HFFc6 (cell line): ENCODE results near the gene MEG3. TPM values are rescaled to one million over a fixed set of nuclear protein-coding genes. Genes with fewer than 3 reads are reported as not detected.

ENCODE experiments used
- DNase-seq: peaks from one replicate; pipeline ENCODE4 v3.0.0-alpha.2; 2018
- H3K27ac Mint-ChIP-seq: 2 replicates; pipeline ENCODE4 v1.8.0; 2020; ENCODE audit warnings: mild to moderate bottlenecking, mixed read lengths
- H3K27me3 Mint-ChIP-seq: 2 replicates; pipeline ENCODE4 v1.8.0; 2021; ENCODE audit warnings: mild to moderate bottlenecking, moderate library complexity, mixed read lengths; ENCODE audit not compliant: insufficient read depth
- H3K36me3 Mint-ChIP-seq: 2 replicates; pipeline ENCODE4 v1.8.0; 2021; ENCODE audit warnings: low read depth, mixed read lengths
- H3K4me1 Mint-ChIP-seq: 2 replicates; pipeline ENCODE4 v1.8.0; 2020; ENCODE audit warnings: low read depth, mixed read lengths
- H3K4me3 Mint-ChIP-seq: 2 replicates; pipeline ENCODE4 v1.8.0; 2020; ENCODE audit warnings: mild to moderate bottlenecking, moderate library complexity, mixed read lengths
- H3K9me3 Mint-ChIP-seq: 2 replicates; pipeline ENCODE4 v1.8.0; 2020; ENCODE audit warnings: mild to moderate bottlenecking, mixed read lengths
- total RNA-seq, 6 experiments: library from RNA; stranded (reverse); fragmentation: NEBNext Ultra II Directional; extraction: Animal tissue kit (Norgen Biotek cat#: 25700); gene quantifications; 2 replicates in 1 of 6; 3 replicates in 5 of 6; pipeline ENCODE4 v1.2.3, GENCODE V29; 2021
- TF ChIP-seq, protein P1 (sequence below): fragments of 200-600 bp; sonication (generic); IDR thresholded peaks from 2 replicates; pipeline ENCODE4 v1.5.0; 2021; ENCODE audit warnings: antibody characterized with exemption, mild to moderate bottlenecking

MEG3 gene
- total RNA-seq, 6 experiments from 2014 or later, result 151 to 262 (median 250) TPM

DNA sequence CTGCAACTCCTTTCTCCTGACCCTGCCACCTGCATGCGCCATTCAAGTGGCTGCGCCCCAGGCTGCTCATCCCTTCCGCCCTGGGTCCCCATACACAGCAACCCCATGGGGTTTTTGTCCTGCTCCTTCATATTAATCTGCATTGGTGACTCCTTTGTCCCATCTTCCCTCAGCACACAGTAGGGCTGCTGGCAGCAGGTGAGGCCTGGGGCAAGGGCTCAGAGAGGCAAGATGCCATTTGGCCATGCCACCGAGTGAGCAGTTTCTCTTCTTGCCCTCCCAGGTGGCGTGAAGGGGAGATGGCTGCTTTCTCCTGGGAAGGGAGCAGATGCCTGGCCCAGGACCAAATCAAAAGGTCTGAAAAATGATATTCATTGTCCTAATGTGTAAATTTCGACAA is 68.5 kb downstream of the MEG3 start:
- TF ChIP-seq, protein P1, sequence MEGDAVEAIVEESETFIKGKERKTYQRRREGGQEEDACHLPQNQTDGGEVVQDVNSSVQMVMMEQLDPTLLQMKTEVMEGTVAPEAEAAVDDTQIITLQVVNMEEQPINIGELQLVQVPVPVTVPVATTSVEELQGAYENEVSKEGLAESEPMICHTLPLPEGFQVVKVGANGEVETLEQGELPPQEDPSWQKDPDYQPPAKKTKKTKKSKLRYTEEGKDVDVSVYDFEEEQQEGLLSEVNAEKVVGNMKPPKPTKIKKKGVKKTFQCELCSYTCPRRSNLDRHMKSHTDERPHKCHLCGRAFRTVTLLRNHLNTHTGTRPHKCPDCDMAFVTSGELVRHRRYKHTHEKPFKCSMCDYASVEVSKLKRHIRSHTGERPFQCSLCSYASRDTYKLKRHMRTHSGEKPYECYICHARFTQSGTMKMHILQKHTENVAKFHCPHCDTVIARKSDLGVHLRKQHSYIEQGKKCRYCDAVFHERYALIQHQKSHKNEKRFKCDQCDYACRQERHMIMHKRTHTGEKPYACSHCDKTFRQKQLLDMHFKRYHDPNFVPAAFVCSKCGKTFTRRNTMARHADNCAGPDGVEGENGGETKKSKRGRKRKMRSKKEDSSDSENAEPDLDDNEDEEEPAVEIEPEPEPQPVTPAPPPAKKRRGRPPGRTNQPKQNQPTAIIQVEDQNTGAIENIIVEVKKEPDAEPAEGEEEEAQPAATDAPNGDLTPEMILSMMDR, result no peak
- Mint-ChIP-seq H3K27me3 (peaks cover 38% of the 10 kb centered on the region), H3K4me1 (no peaks in the 10 kb centered on the region; the same call in 1 of the 2 replicates), H3K9me3 (no peaks in the 10 kb centered on the region), H3K4me3 (no peak overlapping the region), H3K27ac (no peak overlapping the region), H3K36me3 (peaks cover 9% of the 10 kb centered on the region; the same call in 1 of the 2 replicates)
- no peak for DNase-seq

DNA sequence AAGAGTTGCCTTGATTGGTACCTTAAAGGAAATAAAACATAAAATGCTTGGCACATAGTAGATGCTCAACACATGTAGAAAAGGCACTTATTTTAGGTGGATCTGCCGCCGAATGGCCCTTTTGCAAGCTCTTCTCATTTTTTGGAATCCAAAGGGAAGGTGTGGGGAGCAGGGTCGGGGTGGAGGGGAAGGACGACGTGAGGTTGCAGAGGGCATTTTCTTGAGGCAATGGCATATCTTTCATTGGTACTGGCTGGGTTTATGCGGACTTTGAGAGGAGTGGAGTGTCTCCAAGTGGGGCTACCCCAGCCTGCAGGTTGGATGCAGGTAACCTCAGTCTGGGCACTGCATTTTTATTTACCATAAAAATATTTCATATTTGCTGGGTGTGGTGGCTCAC is 69.5 kb downstream of the MEG3 start:
- H3K27me3 Mint-ChIP-seq, result peaks cover 46% of the 10 kb centered on the region
- TF ChIP-seq, protein P1, result no peak

DNA sequence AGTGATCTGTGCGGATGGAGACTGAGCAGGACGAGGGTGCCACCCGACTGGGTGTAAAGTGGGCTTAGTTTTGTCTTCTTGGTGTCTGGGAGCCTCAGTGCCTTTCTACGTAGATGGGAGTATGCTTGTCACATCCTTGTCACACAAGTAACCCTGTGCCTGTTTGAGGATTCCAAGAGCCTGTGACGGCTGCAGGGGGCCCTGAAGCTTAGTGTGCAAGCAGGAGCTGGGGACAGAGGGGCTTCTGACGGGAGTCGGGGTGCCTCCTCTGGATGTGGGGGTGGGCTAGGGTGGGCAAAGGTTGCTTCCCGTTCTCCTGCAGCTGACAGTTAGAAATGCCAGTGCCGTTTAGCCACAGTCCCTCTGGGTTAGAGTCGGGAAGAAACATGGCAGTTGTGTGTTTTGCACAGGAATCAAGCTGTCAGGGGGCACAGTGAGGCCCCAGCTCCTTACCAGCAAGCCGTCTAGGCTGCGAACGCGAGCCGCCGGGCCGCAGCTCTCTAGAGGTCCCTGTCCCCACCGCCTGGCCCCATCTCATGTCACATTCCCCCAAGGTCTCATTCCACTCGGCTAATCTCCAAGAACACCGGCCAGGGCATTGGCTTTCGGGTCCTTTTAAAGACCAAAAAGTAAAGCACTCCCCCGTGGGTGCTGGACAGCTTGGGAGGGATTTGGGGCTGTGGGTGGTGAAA is 70.6 kb downstream of the MEG3 start:
- TF ChIP-seq, protein P1, result no peak
- DNase-seq, result no peak
- Mint-ChIP-seq H3K36me3 (peaks cover 7% of the 10 kb centered on the region; the same call in 1 of the 2 replicates), H3K4me1 (no peaks in the 10 kb centered on the region), H3K4me3 (no peak overlapping the region), H3K9me3 (no peaks in the 10 kb centered on the region), H3K27ac (no peak overlapping the region), H3K27me3 (peaks cover 52% of the 10 kb centered on the region)

More for the DNA sequence above, 69.5 kb downstream of the MEG3 start:
- H3K9me3 Mint-ChIP-seq, result no peaks in the 10 kb centered on the region
- no peak overlapping the region; the same call in 1 of the 2 replicates for H3K27ac Mint-ChIP-seq
- no peaks in the 10 kb centered on the region for H3K4me1 Mint-ChIP-seq
- no peak overlapping the region for H3K4me3 Mint-ChIP-seq
- no peak for DNase-seq
- peaks cover 7% of the 10 kb centered on the region; the same call in 1 of the 2 replicates for H3K36me3 Mint-ChIP-seq

DNA sequence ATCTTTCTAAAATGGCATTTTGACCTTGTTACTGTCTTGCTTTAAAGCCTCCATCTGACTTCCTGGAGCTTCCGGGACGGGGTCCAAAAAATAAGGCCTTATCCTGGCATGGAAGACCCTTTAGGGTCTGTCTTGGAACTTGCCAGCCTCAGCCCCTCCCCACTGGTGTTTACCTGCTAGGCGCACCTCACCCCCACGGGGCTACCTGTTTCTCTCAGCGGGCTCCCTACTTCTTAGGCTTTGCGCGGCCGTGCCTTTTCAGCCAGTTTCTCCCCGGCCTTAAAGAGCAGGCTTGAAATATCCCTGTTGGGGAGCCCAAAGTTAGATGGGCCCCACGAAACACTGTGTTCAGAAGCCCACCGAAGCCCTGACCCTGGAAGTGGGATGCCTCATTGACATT is 72.5 kb downstream of the MEG3 start:
- peaks cover 54% of the 10 kb centered on the region for H3K27me3 Mint-ChIP-seq
- H3K4me1 Mint-ChIP-seq, result no peaks in the 10 kb centered on the region
- no peaks in the 10 kb centered on the region for H3K9me3 Mint-ChIP-seq
- TF ChIP-seq, protein P1, result no peak
- peak overlapping the region; percentile 46; the same call in 1 of the 2 replicates for H3K27ac Mint-ChIP-seq
- H3K4me3 Mint-ChIP-seq, result no peak overlapping the region
- peaks cover 7% of the 10 kb centered on the region; the same call in 1 of the 2 replicates for H3K36me3 Mint-ChIP-seq
- no peak for DNase-seq

DNA sequence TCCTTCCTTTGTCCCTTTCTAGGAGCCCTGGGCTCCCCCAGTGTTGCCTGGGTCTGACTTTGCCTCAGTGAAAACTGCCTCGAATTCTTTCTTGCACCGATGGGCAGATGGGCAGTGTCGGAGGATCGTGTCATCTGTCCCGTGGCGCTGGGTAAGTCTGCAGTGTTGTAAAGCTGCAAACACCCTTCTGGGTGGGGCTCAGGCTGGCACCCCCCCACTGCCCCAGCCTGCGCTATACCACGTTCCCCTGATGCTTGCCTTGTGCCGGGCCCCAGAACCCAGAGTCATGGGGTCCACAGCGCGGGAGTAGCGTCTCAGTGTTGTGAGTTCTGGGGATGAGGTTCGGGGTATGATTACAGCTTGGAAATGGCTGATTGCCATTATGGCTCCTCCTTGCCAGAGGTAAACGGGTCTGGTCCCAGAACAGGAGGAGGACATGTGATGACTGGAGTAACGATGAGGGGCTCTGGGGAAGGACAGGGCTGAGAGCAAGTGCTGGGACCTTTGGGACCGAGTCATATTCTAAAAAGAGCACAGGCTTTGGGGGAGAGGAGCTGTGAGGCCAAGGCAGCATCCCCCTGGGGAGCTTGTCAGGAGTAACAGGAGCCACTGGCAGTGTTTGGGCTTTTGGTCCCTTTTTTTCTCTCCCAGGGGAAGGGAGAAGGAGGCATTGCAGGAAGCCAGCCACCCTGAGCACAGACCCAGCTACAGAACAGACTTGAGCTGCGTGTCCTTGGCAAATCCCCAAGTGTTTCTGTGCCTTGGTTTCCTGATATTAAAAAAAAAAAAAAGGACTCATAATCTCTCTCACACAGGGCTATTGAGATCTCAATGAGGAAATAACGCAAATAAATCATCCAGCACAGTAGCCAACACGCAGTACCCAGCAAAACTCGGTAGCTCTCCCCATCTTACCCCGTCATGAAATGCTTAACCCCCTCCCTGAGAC is 73.3 kb downstream of the MEG3 start:
- Mint-ChIP-seq H3K36me3 (peaks cover 7% of the 10 kb centered on the region; the same call in 1 of the 2 replicates), H3K27me3 (peaks cover 48% of the 10 kb centered on the region)

More for the DNA sequence above, 73.3 kb downstream of the MEG3 start:
- Mint-ChIP-seq H3K9me3 (no peaks in the 10 kb centered on the region), H3K4me1 (no peaks in the 10 kb centered on the region), H3K27ac (no peak overlapping the region), H3K4me3 (no peak overlapping the region)
- DNase-seq, result no peak
- TF ChIP-seq, protein P1, result no peak
